ENCODE data around the gene NOC3L.
A peak's percentile ranks its signal among the peaks of the same experiment; 100 is the strongest.

The NOC3L gene

GRCh38 chr10:94303929-94304328, 58.8 kb downstream of the NOC3L start:
- no peak for DNase-seq (ENCODE audit: low read depth in 2 of 2)

GRCh38 chr10:94300042-94300441, 62.7 kb downstream of the NOC3L start:
- DNase-seq (ENCODE audit: low read depth in 2 of 2) = no peak

GRCh38 chr10:94299417-94299816, 63.3 kb downstream of the NOC3L start:
- peak in 1 of 2 experiments; percentile 44 for DNase-seq (ENCODE audit: low read depth in 2 of 2)

- DNase-seq (ENCODE audit: low read depth in 2 of 2) = no peak
These were observed 68.6 kb downstream of the NOC3L start for GRCh38 chr10:94294168-94294567.

GRCh38 chr10:94293354-94293753, 69.4 kb downstream of the NOC3L start:
- peak in 1 of 2 experiments; percentile 40 for DNase-seq (ENCODE audit: low read depth in 2 of 2)

GRCh38 chr10:94292434-94293090, 70.2 kb downstream of the NOC3L start:
- peak; percentile 71 to 72 for DNase-seq (ENCODE audit: low read depth in 2 of 2)

GRCh38 chr10:94288361-94289101, 74.2 kb downstream of the NOC3L start:
- no peak for DNase-seq (ENCODE audit: low read depth in 2 of 2)

GRCh38 chr10:94287336-94287735, 75.4 kb downstream of the NOC3L start:
- DNase-seq (ENCODE audit: low read depth in 2 of 2) = no peak

GRCh38 chr10:94286901-94287300, 75.8 kb downstream of the NOC3L start:
- no peak for DNase-seq (ENCODE audit: low read depth in 2 of 2)

- DNase-seq (ENCODE audit: low read depth in 2 of 2) = no peak
These were observed 77.5 kb downstream of the NOC3L start for GRCh38 chr10:94285271-94285670.
